IMR-90 (cell line): ENCODE results near the gene KCNK3. TPM values are rescaled to one million over a fixed set of nuclear protein-coding genes. Genes with fewer than 3 reads are reported as not detected.

Source experiments
- ATAC-seq: fragments of 200-7000 bp; cut with Tn5 transposase; 2 replicates; pipeline ENCODE4 v1.9.1; 2020; ENCODE audit warnings: low read depth, mild to moderate bottlenecking, moderate library complexity
- BruUV-seq: library from RNA; stranded (reverse); fragments of 400-500 nt; replicated peaks from 2 replicates; lab custom pipeline; 2021; lab: Mats Ljungman, UMichigan
- CTCF ChIA-PET: fragments of 300-600 bp; formaldehyde crosslinking; extraction: SDS; loops from one replicate; lab custom pipeline; 2021; ENCODE audit warnings: antibody characterized with exemption; lab: Yijun Ruan, JAX
- POLR2A ChIA-PET: fragments of 300-600 bp; sonication (Branson Sonifier 250); formaldehyde crosslinking; loops from one replicate; lab custom pipeline; 2022; ENCODE audit warnings: antibody characterized with exemption; ENCODE audit not compliant: unreplicated experiment; lab: Charles Lee
- DNase-seq: peaks from one replicate; pipeline ENCODE4 v3.0.0; 2013
- H2AFZ ChIP-seq: replicated peaks from 2 replicates; pipeline ENCODE3; 2013; ENCODE audit warnings: low read length, mild to moderate bottlenecking; ENCODE audit not compliant: poor library complexity
- H2AK5ac ChIP-seq: 2 replicates; pipeline ENCODE4 v1.6.1; 2013; ENCODE audit warnings: low read depth, low read length, inconsistent platforms
- H2AK9ac ChIP-seq: replicated peaks from 2 replicates; pipeline ENCODE3; 2013; ENCODE audit warnings: mild to moderate bottlenecking, low read depth, low read length, moderate library complexity; ENCODE audit not compliant: poor library complexity
- H2BK120ac ChIP-seq: 2 replicates; pipeline ENCODE4 v1.6.1; 2013; ENCODE audit warnings: low read depth, low read length, inconsistent platforms
- H2BK15ac ChIP-seq: 3 replicates; pipeline ENCODE4 v1.6.1; 2013; ENCODE audit warnings: low read depth, low read length, inconsistent platforms
- H2BK20ac ChIP-seq: 2 replicates; pipeline ENCODE4 v1.6.1; 2013; ENCODE audit warnings: low read depth, mild to moderate bottlenecking, inconsistent platforms, low read length, moderate library complexity
- H2BK5ac ChIP-seq: 2 replicates; pipeline ENCODE4 v1.6.1; 2013; ENCODE audit warnings: mild to moderate bottlenecking, low read depth, low read length, inconsistent platforms; ENCODE audit not compliant: poor library complexity, severe bottlenecking
- H3K14ac ChIP-seq: replicated peaks from 2 replicates; pipeline ENCODE4 v1.6.1; 2013; ENCODE audit warnings: low read depth, low read length, inconsistent platforms
- H3K18ac ChIP-seq: 2 replicates; pipeline ENCODE4 v1.6.1; 2013; ENCODE audit warnings: low read depth, low read length, control low read depth
- H3K23ac ChIP-seq: 2 replicates; pipeline ENCODE4 v1.6.1; 2013; ENCODE audit warnings: low read depth, low read length, inconsistent platforms
- H3K27ac ChIP-seq: 2 replicates; pipeline ENCODE4 v1.5.1; 2013; ENCODE audit warnings: mild to moderate bottlenecking, control low read depth, low read length; ENCODE audit not compliant: insufficient read depth
- H3K27me3 ChIP-seq: 2 replicates; pipeline ENCODE4 v1.6.1; 2013; ENCODE audit warnings: low read length; ENCODE audit not compliant: control insufficient read depth, insufficient read depth
- H3K36me3 ChIP-seq: 2 replicates; pipeline ENCODE4 v1.6.1; 2013; ENCODE audit warnings: low read length, mixed read lengths; ENCODE audit not compliant: control insufficient read depth, insufficient read depth
- H3K4ac ChIP-seq: 2 replicates; pipeline ENCODE4 v1.6.1; 2013; ENCODE audit warnings: low read depth, low read length, inconsistent platforms
- H3K4me1 ChIP-seq: 2 replicates; pipeline ENCODE4 v1.6.1; 2013; ENCODE audit warnings: low read length, mixed read lengths; ENCODE audit not compliant: control insufficient read depth, insufficient read depth
- H3K4me2 ChIP-seq: 2 replicates; pipeline ENCODE4 v1.6.1; 2013; ENCODE audit warnings: low read depth, mild to moderate bottlenecking, control low read depth, low read length, moderate library complexity
- H3K4me3 ChIP-seq: 2 replicates; pipeline ENCODE4 v1.5.1; 2013; ENCODE audit warnings: low read depth, mild to moderate bottlenecking, control low read depth, low read length, moderate library complexity; ENCODE audit not compliant: insufficient read depth
- H3K56ac ChIP-seq: 2 replicates; pipeline ENCODE4 v1.6.1; 2013; ENCODE audit warnings: low read length, inconsistent platforms; ENCODE audit not compliant: insufficient read depth; ENCODE audit errors: extremely low read depth
- H3K79me1 ChIP-seq, 2 experiments: 2 replicates each; pipeline ENCODE4 v1.6.1; 2013; ENCODE audit warnings: low read length in 2 of 2, inconsistent platforms in 1 of 2, low read depth in 1 of 2
- H3K9ac ChIP-seq: 2 replicates; pipeline ENCODE4 v1.6.1; 2013; ENCODE audit warnings: low read depth, low read length, control low read depth
- H3K9me1 ChIP-seq: 2 replicates; pipeline ENCODE4 v1.6.1; 2013; ENCODE audit warnings: low read length, inconsistent platforms; ENCODE audit not compliant: insufficient read depth
- H3K9me3 ChIP-seq: 2 replicates; pipeline ENCODE4 v1.6.1; 2013; ENCODE audit warnings: low read length; ENCODE audit not compliant: control insufficient read depth, insufficient read depth
- H4K20me1 ChIP-seq: 2 replicates; pipeline ENCODE4 v1.6.1; 2013; ENCODE audit warnings: low read length, inconsistent platforms; ENCODE audit not compliant: insufficient read depth
- H4K5ac ChIP-seq: 2 replicates; pipeline ENCODE4 v1.6.1; 2013; ENCODE audit warnings: mild to moderate bottlenecking, low read depth, low read length, control low read depth
- H4K8ac ChIP-seq, 2 experiments: 2 replicates each; pipeline ENCODE4 v1.6.1; 2013; ENCODE audit warnings: low read depth in 2 of 2, low read length in 2 of 2, control low read depth in 1 of 2, inconsistent platforms in 1 of 2
- H4K91ac ChIP-seq: 2 replicates; pipeline ENCODE4 v1.6.1; 2013; ENCODE audit warnings: low read depth, low read length, inconsistent platforms; ENCODE audit not compliant: insufficient read depth
- CEBPB ChIP-seq: IDR thresholded peaks from 2 replicates; pipeline ENCODE4 v1.6.1; 2012; ENCODE audit warnings: low read depth, low read length, improper control_type of control experiment
- CHD1 ChIP-seq: IDR thresholded peaks from 2 replicates; pipeline ENCODE4 v1.6.1; 2012; ENCODE audit warnings: low read depth, low read length, improper control_type of control experiment
- MXI1 ChIP-seq: IDR thresholded peaks from 2 replicates; pipeline ENCODE4 v1.6.1; 2012; ENCODE audit warnings: low read depth, mild to moderate bottlenecking, low read length, moderate library complexity, borderline replicate concordance
- WGBS, 2 experiments: methylation state at CpG; one replicate each; pipeline versions ENCODE4 v1.1.5 to v1.1.7; 2013; ENCODE audit warnings: missing lambda C conversion rate in 2 of 2; ENCODE audit not compliant: insufficient read length in 1 of 2; ENCODE audit errors: extremely low coverage in 2 of 2; 5-methylcytosine and 5-hydroxymethylcytosine counted together
- dilution Hi-C: fragments of 300-500 bp; cut with HindIII; formaldehyde crosslinking; loops from one replicate; pipeline ENCODE4 v1.14.3; 2018; ENCODE audit warnings: low sequenced_read_pairs; ENCODE audit not compliant: unreplicated experiment
- in situ Hi-C: fragments of 300-500 bp; cut with MboI; formaldehyde crosslinking; loops from 3 replicates; pipeline ENCODE4 v1.14.3; 2019; ENCODE audit warnings: low sequenced_read_pairs, inconsistent platforms, mixed read lengths
- intact Hi-C: fragments of 100-400 bp; cut with micrococcal nuclease; formaldehyde crosslinking; loops from 2 replicates; pipeline ENCODE4 v1.10.0; 2022
- polyA plus RNA-seq, 3 experiments: library from polyadenylated mRNA; depleted of rRNA; stranded (reverse); fragments of >200 nt; gene quantifications; 2 replicates each; pipeline ENCODE4 v1.2.3, GENCODE V29; 2012; ENCODE audit warnings: low replicate concordance in 1 of 3
- total RNA-seq: library from RNA; depleted of rRNA; stranded (reverse); fragments of >200 nt; gene quantifications from 2 replicates; pipeline ENCODE4 v1.2.3, GENCODE V29; 2012

Gene KCNK3
- total and polyA plus RNA-seq, 2 of the 4 experiments (the other 2 are of a cell fraction) = under 0.01 to 0.03 TPM

DNA sequence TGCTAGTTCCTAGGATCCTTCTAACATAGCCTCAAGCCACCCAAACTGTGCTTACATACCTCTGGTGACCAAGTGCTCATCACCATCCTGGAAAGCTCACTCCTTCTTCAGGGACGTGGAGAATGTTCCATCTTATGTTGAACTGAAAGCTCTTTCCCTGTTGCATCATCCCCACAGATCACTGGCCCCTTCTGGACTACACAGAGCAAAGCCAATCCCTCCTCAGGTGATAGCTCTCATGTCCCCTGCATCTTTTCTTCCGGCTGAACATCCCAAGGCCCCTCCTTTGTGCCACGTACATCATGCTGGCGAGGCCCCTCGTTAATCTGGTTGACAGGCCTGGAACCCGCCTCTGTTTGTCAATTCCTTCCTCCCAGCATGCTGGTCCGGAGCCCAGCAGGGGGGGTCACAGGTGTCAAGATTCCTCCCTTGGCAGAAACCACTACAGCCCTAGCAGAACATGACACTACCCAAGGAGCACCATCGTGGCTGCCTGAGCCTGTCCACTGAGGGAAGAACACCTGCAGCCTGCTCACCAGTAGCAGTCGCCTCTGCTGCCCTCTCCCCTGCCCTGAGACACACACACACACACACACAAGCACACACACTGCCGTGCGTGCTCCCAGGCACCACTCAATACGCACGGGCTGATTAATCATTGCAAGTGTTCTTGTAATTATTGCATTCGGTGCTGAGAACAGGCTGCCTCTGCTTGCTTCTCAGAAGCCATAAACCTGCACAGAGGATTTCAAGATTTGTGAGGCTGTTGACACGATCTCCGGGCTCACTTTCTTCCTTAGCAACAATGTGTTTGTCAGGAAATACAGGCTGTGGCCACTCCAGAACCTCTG is 6.3 kb upstream of the KCNK3 start:
- H4K20me1 ChIP-seq = no peaks in the 10 kb centered on the region
- no peak overlapping the region for H2AFZ ChIP-seq
- H3K27me3 ChIP-seq = peaks cover 73% of the 10 kb centered on the region
- dilution Hi-C loops = no loop called here
- H2BK15ac ChIP-seq = no peak overlapping the region
- H3K14ac ChIP-seq = no peak overlapping the region
- H3K23ac ChIP-seq = no peak overlapping the region
- H3K9ac ChIP-seq = no peak overlapping the region
- BruUV-seq = no TSS peak
- no peak overlapping the region for H2BK20ac ChIP-seq
- no peaks in the 10 kb centered on the region for H3K36me3 ChIP-seq
- no peak overlapping the region for H3K56ac ChIP-seq
- H3K4ac ChIP-seq = no peak overlapping the region
- intact Hi-C loops = no loop called here
- H3K4me3 ChIP-seq = no peak overlapping the region
- H4K5ac ChIP-seq = no peak overlapping the region
- H3K9me1 ChIP-seq = no peaks in the 10 kb centered on the region
- in situ Hi-C loops = no loop called here
- no peak overlapping the region for H2BK5ac ChIP-seq
- no peak for TF ChIP-seq MXI1
- no peak for TF ChIP-seq CHD1
- TF ChIP-seq CEBPB = 0 out of 2 replicates have a peak, but pooled peaks have one; percentile 23
- no peak overlapping the region for H3K18ac ChIP-seq
- no peak overlapping the region for H4K8ac ChIP-seq
- POLR2A ChIA-PET = no interaction called here
- no peak overlapping the region for H2BK120ac ChIP-seq
- H3K27ac ChIP-seq = no peak overlapping the region
- H2AK9ac ChIP-seq = no peak overlapping the region
- H4K91ac ChIP-seq = no peak overlapping the region
- H3K4me1 ChIP-seq = no peaks in the 10 kb centered on the region
- H3K4me2 ChIP-seq = no peak overlapping the region
- CTCF ChIA-PET = no interaction called here
- H3K79me1 ChIP-seq = no peaks in the 10 kb centered on the region
- 47% methylated on average over 5 of the region's 16 CpGs; no CpG with 5 or more reads in 1 of the 2 experiments for WGBS, 2 experiments
- DNase-seq (no peak), ATAC-seq (no peak)
- no peak overlapping the region for H2AK5ac ChIP-seq
- no peaks in the 10 kb centered on the region for H3K9me3 ChIP-seq
